PC-9 (cell line): ENCODE data around the gene RUNX2. TPM values are rescaled to one million over a fixed set of nuclear protein-coding genes. Genes with fewer than 3 reads are reported as not detected.

Source experiments
- BruUV-seq: library from RNA; stranded (reverse); fragments of 400-500 nt; replicated peaks from 2 replicates; lab custom pipeline; 2021; lab: Mats Ljungman, UMichigan
- CTCF ChIA-PET: fragments of 300-600 bp; sonication (Branson Sonifier 250); formaldehyde crosslinking; loops from one replicate; lab custom pipeline; 2022; ENCODE audit warnings: antibody characterized with exemption; lab: Charles Lee
- POLR2A ChIA-PET: fragments of 300-600 bp; sonication (Branson Sonifier 250); formaldehyde crosslinking; loops from one replicate; lab custom pipeline; 2022; ENCODE audit warnings: antibody characterized with exemption; ENCODE audit not compliant: unreplicated experiment; lab: Charles Lee
- DNase-seq, 2 experiments: peaks; one replicate each; pipeline versions ENCODE4 v3.0.0 to v3.0.0-alpha.2; 2015 to 2022; ENCODE audit warnings: mixed read lengths in 1 of 2
- H2AFZ ChIP-seq: fragments of 200-600 bp; sonication (generic); 2 replicates; pipeline ENCODE4 v1.8.1; 2017; ENCODE audit warnings: antibody characterized with exemption
- H3F3A ChIP-seq: fragments of 200-600 bp; sonication (generic); 2 replicates; pipeline ENCODE4 v1.8.1; 2017; ENCODE audit warnings: antibody characterized with exemption, mild to moderate bottlenecking, low read depth; ENCODE audit not compliant: insufficient read depth
- H3K27ac ChIP-seq: fragments of 200-600 bp; sonication (generic); 2 replicates; pipeline ENCODE4 v1.6.1; 2016; ENCODE audit warnings: mixed run types
- H3K27me3 ChIP-seq: fragments of 200-600 bp; sonication (generic); 2 replicates; pipeline ENCODE4 v1.6.1; 2016; ENCODE audit warnings: low read depth, mixed run types; ENCODE audit not compliant: insufficient read depth
- H3K36me3 ChIP-seq: fragments of 200-600 bp; sonication (generic); 2 replicates; pipeline ENCODE4 v1.6.1; 2016; ENCODE audit warnings: low read depth, mixed run types
- H3K4me1 ChIP-seq: fragments of 200-600 bp; sonication (generic); replicated peaks from 2 replicates; pipeline ENCODE4 v1.6.1; 2016; ENCODE audit warnings: mixed run types; ENCODE audit not compliant: insufficient read depth
- H3K4me2 ChIP-seq: fragments of 200-600 bp; sonication (generic); 2 replicates; pipeline ENCODE4 v1.6.1; 2017; ENCODE audit warnings: mixed run types
- H3K4me3 ChIP-seq: fragments of 200-600 bp; sonication (generic); 2 replicates; pipeline ENCODE4 v1.6.1; 2016; ENCODE audit warnings: mixed run types
- H3K79me2 ChIP-seq: fragments of 200-600 bp; sonication (generic); 2 replicates; pipeline ENCODE4 v1.6.1; 2017; ENCODE audit warnings: low read depth, mixed run types
- H3K9me2 ChIP-seq: fragments of 200-600 bp; sonication (generic); 2 replicates; pipeline ENCODE4 v1.8.1; 2017; ENCODE audit warnings: mild to moderate bottlenecking; ENCODE audit not compliant: insufficient read depth
- H3K9me3 ChIP-seq: fragments of 200-600 bp; sonication (generic); 2 replicates; pipeline ENCODE4 v1.8.1; 2016; ENCODE audit warnings: low read depth; ENCODE audit not compliant: insufficient read depth
- H4K20me1 ChIP-seq: fragments of 200-600 bp; sonication (generic); 2 replicates; pipeline ENCODE4 v1.8.1; 2017; ENCODE audit not compliant: insufficient read depth
- CTCF ChIP-seq: fragments of 200-600 bp; sonication (generic); conservative IDR thresholded peaks from 2 replicates; pipeline ENCODE4 v1.6.1; 2017; ENCODE audit warnings: mixed run types, antibody characterized with exemption, mild to moderate bottlenecking, moderate library complexity
- EZH2 ChIP-seq: fragments of 200-600 bp; sonication (generic); IDR thresholded peaks from 2 replicates; pipeline ENCODE4 v1.8.0; 2017; ENCODE audit warnings: antibody characterized with exemption, low read depth
- intact Hi-C: fragments of 100-400 bp; cut with micrococcal nuclease; formaldehyde crosslinking; loops from one replicate; pipeline ENCODE4 v1.10.0; 2022; ENCODE audit not compliant: unreplicated experiment
- total RNA-seq: library from RNA; stranded (reverse); gene quantifications from 2 replicates; pipeline ENCODE4 v1.2.3, GENCODE V29; 2021

RUNX2 gene
- total RNA-seq, 1 experiment from 2014 or later = 12.5 TPM

- Histone ChIP-seq H3K4me3 (no peak overlapping the region), H3K9me2 (no peaks in the 10 kb centered on the region), H3F3A (no peaks in the 10 kb centered on the region; the same call in 1 of the 2 replicates), H4K20me1 (no peaks in the 10 kb centered on the region), H3K27ac (no peak overlapping the region), H3K9me3 (no peaks in the 10 kb centered on the region), H3K27me3 (no peaks in the 10 kb centered on the region), H3K4me1 (0 out of 2 replicates have a peak, but pooled peaks cover 4% of the 10 kb centered on the region), H3K36me3 (no peaks in the 10 kb centered on the region; the same call in 1 of the 2 replicates), H2AFZ (no peak overlapping the region), H3K4me2 (no peak overlapping the region), H3K79me2 (peaks cover 8% of the 10 kb centered on the region; the same call in 1 of the 2 replicates)
- DNase-seq = no peak
- intact Hi-C loops = no loop called here
- CTCF ChIA-PET = interaction anchor here (0.6 kb wide), 1 partner anchor 8 kb away, joined by 5 read pairs; no protein-coding TSS in a partner anchor
- TF ChIP-seq EZH2 (no peak), CTCF (no peak)
- no TSS peak for BruUV-seq
- POLR2A ChIA-PET = interaction anchor here (0.6 kb wide), 1 partner anchor 17 kb away, joined by 21 read pairs; no protein-coding TSS in a partner anchor
Observed at GRCh38 chr6:45428727-45429126, 100.6 kb downstream of the RUNX2 start.

GRCh38 chr6:45430590-45431202, 102.6 kb downstream of the RUNX2 start:
- Histone ChIP-seq H3F3A (no peaks in the 10 kb centered on the region), H3K4me2 (no peak overlapping the region), H3K27me3 (no peaks in the 10 kb centered on the region), H3K4me3 (no peak overlapping the region), H2AFZ (no peak overlapping the region), H3K27ac (no peak overlapping the region), H3K9me3 (no peaks in the 10 kb centered on the region), H3K79me2 (no peaks in the 10 kb centered on the region), H3K36me3 (peaks cover 5% of the 10 kb centered on the region), H3K4me1 (no peaks in the 10 kb centered on the region), H3K9me2 (no peaks in the 10 kb centered on the region), H4K20me1 (no peaks in the 10 kb centered on the region)
- DNase-seq = no peak
- no peak for TF ChIP-seq CTCF
- no peak for TF ChIP-seq EZH2
- POLR2A ChIA-PET = no interaction called here
- CTCF ChIA-PET = no interaction called here
- intact Hi-C loops = no loop called here
- no TSS peak for BruUV-seq

GRCh38 chr6:45431317-45432065, 103.4 kb downstream of the RUNX2 start:
- no peak overlapping the region for H3K4me3 ChIP-seq
- no peak for DNase-seq
- peaks cover 5% of the 10 kb centered on the region for H3K36me3 ChIP-seq
- intact Hi-C loops = no loop called here
- no peak overlapping the region for H2AFZ ChIP-seq
- TF ChIP-seq EZH2 (no peak), CTCF (no peak)
- H3K79me2 ChIP-seq = no peaks in the 10 kb centered on the region
- H3F3A ChIP-seq = no peaks in the 10 kb centered on the region
- CTCF ChIA-PET = no interaction called here
- no peaks in the 10 kb centered on the region for H3K9me3 ChIP-seq
- BruUV-seq = no TSS peak
- H3K4me2 ChIP-seq = no peak overlapping the region
- no peak overlapping the region for H3K27ac ChIP-seq
- no peaks in the 10 kb centered on the region for H3K9me2 ChIP-seq
- H4K20me1 ChIP-seq = no peaks in the 10 kb centered on the region
- peaks cover 3% of the 10 kb centered on the region for H3K4me1 ChIP-seq
- no peaks in the 10 kb centered on the region for H3K27me3 ChIP-seq
- POLR2A ChIA-PET = no interaction called here
